HG02938 (cell line): ENCODE results near the gene CD2BP2.
"Not testable (repeated sequence)": the region's sequence is repeated elsewhere in the genome, so short reads cannot be mapped to it uniquely, and the experiment has no call there.

Experiments used
- ATAC-seq: cut with Tn5 transposase; IDR thresholded peaks from one replicate; pipeline ENCODE4 v1.9.1; 2021; ENCODE audit warnings: mild to moderate bottlenecking, moderate library complexity; ENCODE audit not compliant: unreplicated experiment

The CD2BP2 gene

DNA sequence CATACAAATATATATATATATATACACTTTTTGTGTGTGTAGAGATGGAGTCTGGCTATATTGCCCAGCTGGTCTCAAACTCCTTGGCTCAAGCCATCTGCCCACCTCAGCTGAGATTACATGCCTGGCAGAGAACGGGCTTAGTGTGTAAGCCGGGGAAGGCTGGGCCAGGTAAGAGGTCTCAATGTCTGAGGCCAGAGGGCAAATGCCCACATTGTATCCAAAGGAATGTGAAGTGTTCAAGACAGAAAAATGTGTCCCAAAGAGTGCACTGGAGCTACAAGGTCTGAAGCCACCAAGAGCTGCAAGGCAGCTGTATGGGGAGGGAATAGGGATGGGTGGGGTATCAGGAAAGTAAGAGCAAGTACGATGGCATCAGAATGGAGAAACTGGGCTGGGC, 8.8 kb downstream of the CD2BP2 start:
- ATAC-seq, result no peak

DNA sequence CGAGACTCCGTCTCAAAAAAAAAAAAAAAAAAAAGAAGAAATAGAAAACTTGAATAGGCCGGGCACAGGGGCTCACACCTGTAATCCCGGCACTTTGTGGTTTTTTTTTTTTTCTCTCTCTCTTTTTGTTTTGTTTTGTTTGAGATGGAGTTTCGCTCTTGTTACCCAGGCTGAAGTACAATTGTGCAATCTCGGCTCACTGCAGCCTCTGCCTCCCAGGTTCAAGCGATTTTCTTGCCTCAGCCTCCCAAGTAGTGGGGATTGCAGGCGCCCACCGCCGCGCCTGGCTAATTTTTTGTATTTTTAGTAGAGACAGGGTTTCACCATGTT, 11.7 kb downstream of the CD2BP2 start:
- not testable (repeated sequence) for ATAC-seq

DNA sequence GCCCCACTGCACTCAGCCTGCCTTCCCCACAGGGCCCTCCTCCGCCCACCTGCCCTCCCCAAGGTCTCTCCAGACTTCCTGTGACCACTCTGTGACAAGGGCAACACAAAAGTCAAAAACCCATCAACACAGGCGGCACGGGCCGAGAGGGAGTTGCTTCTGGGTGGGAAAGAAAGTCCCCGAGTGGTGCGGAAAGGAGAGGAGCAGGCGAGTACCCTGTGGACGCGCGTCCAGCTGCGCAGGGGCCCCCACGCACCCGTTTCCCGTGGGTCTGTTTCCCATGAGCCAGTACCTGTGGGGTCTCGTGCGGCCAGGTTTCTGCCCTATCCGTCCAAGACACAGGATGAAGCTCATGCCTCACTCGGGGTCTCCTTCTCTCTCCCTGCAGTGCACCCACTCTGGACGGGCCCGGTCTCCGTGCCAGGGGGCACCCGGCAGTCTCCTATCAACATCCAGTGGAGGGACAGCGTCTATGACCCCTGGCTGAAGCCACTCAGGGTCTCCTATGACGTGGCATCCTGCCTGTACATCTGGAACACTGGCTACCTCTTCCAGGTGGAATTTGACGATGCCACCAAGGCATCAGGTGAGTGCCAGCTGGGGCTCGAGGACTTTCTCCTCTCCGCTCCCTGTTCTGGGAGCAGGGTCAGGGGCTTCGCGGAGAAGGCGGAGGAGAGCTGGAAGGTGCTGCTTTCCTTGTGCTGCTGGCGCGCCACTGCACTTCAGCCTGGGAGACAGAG, 12.2 kb downstream of the CD2BP2 start:
- ATAC-seq, result no peak

DNA sequence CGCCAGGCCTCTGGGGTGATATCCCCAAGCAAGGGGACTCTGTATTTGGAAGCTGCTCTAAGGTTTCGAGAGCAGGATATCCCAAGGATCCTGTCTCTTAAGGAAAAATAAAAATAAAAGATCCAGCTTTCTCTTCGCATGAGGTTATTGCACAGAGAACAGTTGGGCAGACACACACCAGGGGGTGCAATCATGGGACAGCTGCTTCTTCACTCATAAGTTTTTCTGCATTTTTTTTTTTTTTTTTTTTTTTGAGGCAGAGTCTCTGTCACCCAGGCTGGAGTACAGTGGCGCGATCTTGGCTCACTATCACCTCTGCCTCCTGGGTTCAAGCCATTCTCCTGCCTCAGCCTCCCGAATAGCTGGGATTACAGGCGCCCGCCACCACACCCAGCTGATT, 13.1 kb downstream of the CD2BP2 start:
- ATAC-seq, result not testable (repeated sequence)

DNA sequence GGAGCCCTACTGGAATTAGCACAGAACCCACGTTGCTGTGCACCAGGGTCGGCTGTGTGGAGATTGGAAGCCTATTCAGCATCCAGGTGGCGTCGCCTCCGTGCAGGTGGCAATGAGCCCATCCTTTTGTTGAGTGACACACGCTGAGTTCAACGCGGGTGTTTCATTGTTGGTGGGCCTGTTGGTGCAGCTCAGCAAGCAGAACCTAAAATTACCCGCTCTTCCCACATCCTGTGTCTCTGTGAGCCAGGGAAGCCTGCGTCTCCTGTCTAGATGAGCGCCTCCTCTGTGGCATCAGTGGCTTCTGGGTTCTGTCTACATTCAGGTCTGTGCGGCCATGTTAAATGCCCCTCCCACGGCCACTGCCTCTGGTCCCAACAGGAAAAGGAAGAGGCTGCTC, 14.5 kb downstream of the CD2BP2 start:
- ATAC-seq, result no peak

DNA sequence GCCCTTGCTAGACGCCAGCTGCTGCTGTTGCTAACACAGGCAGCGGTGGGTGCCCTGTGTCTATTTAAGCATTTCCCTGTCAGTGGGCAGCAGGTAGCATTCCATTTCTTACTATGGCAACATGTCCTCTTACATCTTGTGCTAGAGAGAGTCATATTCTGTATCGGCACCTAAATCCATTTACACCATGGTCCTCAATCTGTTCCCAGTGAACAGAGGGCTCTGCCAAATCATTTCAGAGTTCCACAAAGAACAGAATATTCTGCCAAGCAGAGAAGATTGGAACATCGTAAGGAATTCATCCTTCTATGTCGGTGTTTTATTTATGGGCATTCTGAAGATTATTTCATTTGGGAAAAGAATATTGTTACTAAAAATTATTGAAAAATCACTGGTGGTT, 16.4 kb downstream of the CD2BP2 start:
- not testable (repeated sequence) for ATAC-seq

DNA sequence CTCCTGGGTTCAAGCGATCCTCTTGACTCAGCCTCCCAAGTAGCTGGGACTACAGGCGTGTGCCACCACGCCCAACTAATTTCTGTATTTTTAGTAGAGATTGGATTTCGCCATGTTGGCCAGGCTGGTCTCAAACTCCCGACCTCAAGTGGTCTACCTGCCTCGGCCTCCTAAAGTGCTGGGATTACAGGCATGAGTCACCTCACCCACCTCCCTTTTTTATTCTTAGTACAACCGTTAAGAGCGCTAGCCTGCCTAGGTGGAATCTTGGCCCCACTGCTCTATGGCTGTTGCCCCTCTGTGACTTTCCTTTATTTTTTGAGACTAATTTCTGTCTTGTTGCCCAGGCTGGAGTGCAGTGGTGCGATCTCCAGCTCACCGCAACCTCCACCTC, 17.1 kb downstream of the CD2BP2 start:
- not testable (repeated sequence) for ATAC-seq

DNA sequence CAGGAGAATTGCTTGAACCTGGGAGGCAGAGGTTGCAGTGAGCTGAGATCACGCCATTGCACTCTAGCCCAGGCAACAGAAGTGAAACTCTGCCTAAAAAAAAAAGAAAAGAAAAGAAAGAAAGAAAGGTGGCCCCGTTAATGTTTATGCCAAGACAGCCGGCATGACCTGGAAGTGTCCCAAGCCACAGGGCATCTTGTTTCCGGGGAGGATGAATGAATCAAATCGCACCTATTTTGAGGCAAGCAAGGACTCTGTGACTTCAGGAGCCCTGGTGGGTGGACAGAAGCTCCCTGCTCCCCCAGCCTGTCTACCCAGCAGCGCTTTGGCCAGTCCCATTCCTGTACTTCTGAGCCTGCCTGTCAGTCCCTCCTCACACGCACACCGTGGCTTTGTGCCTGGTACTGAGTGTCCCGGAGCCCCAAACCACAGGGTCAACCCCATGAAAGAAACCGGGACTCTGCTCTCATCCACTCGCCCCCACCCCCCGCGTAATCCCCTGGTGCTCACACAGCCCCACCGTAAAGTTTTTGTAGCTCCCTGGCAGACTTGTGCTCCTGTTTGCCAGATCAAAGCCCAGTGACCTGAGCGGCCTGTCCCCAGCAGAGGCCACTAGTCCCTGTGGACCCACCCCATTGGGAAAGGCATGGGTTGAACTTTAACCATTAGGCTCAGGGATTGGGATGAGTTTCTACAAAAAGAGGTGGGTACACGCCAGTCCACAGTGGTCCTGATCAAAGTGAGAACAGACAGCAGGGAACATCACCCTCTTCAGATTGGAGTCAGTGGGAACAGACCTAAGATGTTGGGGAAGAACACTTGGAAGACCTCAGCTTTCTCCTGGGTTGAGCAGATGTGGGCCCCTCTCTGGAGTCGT, 19.3 kb downstream of the CD2BP2 start:
- peak; percentile 13 for ATAC-seq

DNA sequence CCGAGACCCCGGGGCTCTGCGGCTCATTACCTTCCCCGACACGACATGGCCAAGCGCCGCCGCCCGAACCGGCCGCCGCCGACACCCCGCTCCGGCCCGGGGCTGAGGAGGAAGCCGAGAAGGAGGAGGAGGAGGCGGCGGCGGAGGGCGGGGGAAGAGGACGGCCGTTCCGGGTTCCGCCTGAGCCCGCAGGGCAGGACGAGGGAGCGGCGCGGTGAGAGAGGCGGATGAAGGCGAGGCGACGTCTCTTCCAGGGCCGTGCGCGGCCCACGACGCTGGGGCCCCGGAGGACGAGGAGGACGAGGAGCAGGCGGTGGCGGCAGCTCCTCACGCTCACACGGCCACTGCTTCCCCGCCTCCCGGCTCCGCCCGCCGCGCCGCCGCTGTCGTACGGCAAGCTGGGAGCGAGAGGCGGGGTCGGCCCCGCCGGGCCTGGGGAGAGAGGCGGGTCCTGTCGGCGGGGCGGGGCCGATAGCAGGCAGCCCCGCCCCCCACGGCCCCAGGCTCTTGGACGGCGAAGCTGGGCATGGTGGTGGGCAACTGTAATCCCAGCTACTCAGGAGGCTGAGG, 20.0 kb downstream of the CD2BP2 start:
- peak; percentile 61 for ATAC-seq

DNA sequence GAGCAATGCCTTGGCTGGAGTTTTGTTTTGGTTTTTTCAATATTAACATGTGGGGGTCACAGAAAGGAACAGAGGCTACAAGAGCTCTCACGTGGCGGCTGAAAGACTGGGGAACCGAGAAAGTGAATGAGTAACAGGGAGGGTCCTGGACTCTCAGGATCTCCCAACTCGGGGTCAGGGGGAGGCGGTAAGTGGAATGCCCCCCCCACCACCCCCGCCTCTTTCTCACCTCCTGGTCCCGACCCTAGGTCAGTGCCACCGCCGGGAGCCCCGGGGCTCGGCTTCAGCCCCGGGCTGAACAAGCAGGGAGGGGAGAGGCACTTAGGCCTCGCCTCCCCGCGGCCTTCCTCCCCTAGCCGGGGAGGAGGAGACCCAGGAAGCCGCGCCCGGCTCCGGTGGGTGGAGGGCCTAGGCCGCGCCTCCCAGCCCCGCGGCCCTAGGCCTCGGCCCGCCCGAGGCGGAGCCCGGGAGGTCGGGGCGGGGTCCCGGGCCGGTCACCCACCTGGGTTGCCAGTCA, 20.6 kb downstream of the CD2BP2 start:
- peak; percentile 77 for ATAC-seq

DNA sequence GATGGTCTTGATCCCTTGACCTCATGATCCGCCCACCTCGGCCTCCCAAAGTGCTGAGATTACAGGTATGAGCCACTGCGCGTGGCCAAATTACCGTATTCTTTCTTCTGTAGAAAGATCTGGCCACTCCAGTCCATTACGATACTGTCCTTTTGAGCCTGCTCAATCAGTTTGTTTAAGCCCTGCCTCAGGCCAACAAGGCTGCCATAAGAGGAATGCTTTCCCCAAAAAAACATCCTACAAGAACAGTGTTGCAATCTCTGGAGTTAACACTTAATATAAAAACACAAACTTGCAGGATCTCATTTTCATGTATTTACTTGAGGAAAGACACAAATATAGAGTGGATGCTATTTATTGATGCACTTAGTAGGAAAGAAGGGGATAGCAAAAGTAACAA, 30.9 kb downstream of the CD2BP2 start:
- not testable (repeated sequence) for ATAC-seq

DNA sequence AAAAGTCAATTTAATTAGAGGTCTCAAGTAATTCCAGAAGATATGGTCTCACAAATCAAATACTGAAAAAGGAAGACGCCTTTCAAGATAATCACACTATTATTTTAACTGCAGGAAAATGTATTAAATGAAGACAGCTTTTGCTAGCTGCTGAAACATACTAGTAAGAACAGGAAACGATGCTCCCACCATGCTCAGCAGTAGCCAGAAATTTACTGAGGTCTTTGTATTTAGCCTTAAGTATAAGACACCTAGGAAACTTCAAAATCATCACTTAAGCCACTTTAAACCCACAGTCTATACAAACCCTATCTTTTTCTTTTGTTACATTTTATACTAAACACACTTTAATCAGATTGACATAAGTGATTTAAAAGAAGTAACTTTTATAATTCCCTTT, 36.5 kb downstream of the CD2BP2 start:
- not testable (repeated sequence) for ATAC-seq

DNA sequence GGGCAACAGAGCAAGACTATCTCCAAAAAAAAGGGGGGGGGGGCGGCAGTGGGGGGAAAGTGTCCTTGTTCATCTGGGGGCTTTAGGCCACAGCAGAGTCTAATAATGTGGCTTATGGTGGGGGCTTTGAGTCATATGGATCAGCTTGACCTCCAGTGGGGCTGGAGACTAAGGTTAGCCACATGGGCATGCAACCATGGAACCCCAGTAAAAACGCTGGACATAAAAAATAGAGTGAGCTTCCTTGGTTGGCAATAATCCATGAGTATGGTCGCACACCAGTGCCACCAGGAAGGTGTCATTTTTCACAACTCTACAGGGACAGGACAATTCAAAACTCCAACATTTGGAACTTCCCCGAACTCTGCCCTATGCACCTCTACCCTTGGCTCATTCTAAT, 44.2 kb downstream of the CD2BP2 start:
- ATAC-seq, result not testable (repeated sequence)

DNA sequence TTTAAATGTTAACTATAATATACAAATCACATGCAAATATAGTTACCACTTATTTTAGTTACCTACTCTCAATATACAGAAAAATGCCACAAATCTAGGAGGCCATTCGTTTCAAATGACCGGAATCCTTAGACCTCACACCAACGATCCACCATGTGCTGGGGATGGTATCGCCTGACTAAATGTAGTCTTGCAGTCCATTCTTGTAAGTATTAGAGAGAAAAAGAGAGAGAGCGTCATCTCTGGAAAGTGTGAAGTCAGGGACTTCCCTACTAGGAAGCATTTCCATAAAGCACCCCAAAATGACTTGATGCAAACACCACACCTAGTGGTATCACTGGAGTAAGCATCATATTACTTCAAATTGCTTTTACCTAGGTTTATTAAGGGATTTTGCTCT, 45.9 kb downstream of the CD2BP2 start:
- ATAC-seq, result not testable (repeated sequence)
